Measurements from ENCODE around the gene PSKH1. TPM values are rescaled to one million over a fixed set of nuclear protein-coding genes. Genes with fewer than 3 reads are reported as not detected.
A peak's percentile ranks its signal among the peaks of the same experiment; 100 is the strongest.

PSKH1 gene
- total and polyA plus RNA-seq, 10 of the 15 experiments (the other 5 are each of a cell fraction or from before 2014, with no cell fraction given) = 0.63 to 20.4 (median 7.8) TPM

GRCh38 chr16:67872631-67873434 lies 20.2 kb upstream of the PSKH1 start, which contains the start of gene EDC4 (continued):
- TF ChIP-seq MYC (IDR thresholded peaks at IDR 0.05; ENCODE audit: insufficient read depth, insufficient read length, insufficient replicate concordance, low read length, severe bottlenecking) (no peak), ETV6 (conservative IDR thresholded peaks at IDR 0.05 in 1 of 2, IDR thresholded peaks at IDR 0.05 in 1 of 2; ENCODE audit: borderline replicate concordance in 1 of 2, low read depth in 1 of 2) (0 out of 4 replicates have a peak, but pooled peaks of 1 of the 2 experiments have one; percentile 34), HDAC2 (IDR thresholded peaks at IDR 0.05) (0 out of 2 replicates have a peak, but pooled peaks have one; percentile 33), TCF7 (IDR thresholded peaks at IDR 0.05; ENCODE audit: borderline replicate concordance) (no peak), GATAD2B (conservative IDR thresholded peaks at IDR 0.05; ENCODE audit: low read depth) (peak; percentile 96), REST (IDR thresholded peaks at IDR 0.05; ENCODE audit: low read depth, low read length) (no peak), ZNF24 (IDR thresholded peaks at IDR 0.05) (peak; percentile 74; the same call in 1 of the 2 replicates), CHD4 (IDR thresholded peaks at IDR 0.05) (no peak), STAT3 (IDR thresholded peaks at IDR 0.05; ENCODE audit: low read depth, low read length) (no peak), POU2F2 (IDR thresholded peaks at IDR 0.05; ENCODE audit: borderline replicate concordance, low read depth, low read length) (peak; percentile 91), TBL1XR1 (IDR thresholded peaks at IDR 0.05; ENCODE audit: low read depth, low read length) (peak; percentile 58; the same call in 1 of the 2 replicates), STAT1 (conservative IDR thresholded peaks at IDR 0.05) (0 out of 2 replicates have a peak, but pooled peaks have one; percentile 48), NFYA (IDR thresholded peaks at IDR 0.05; ENCODE audit: borderline replicate concordance, low read depth, low read length) (no peak), KLF5 (IDR thresholded peaks at IDR 0.05; ENCODE audit: partially characterized antibody) (no peak), RB1 (IDR thresholded peaks at IDR 0.05; ENCODE audit: borderline replicate concordance) (peak; percentile 91; the same call in 1 of the 2 replicates), ZBED1 (IDR thresholded peaks at IDR 0.05; ENCODE audit: borderline replicate concordance) (no peak; the same call in 1 of the 2 replicates), PAX8 (IDR thresholded peaks at IDR 0.05) (no peak), SMAD1 (IDR thresholded peaks at IDR 0.05; ENCODE audit: low read depth, partially characterized antibody) (peak; percentile 13), SIN3A (IDR thresholded peaks at IDR 0.05; ENCODE audit: low read depth, low read length) (peak; percentile 78; the same call in 1 of the 2 replicates), RAD21 (IDR thresholded peaks at IDR 0.05; ENCODE audit: insufficient read depth, low read depth, low read length) (peak; percentile 11; the same call in 1 of the 2 replicates), POLR2AphosphoS2 (IDR thresholded peaks at IDR 0.05; ENCODE audit: low read depth, low read length) (peak; percentile 84)
- TF ChIP-seq, protein P1, sequence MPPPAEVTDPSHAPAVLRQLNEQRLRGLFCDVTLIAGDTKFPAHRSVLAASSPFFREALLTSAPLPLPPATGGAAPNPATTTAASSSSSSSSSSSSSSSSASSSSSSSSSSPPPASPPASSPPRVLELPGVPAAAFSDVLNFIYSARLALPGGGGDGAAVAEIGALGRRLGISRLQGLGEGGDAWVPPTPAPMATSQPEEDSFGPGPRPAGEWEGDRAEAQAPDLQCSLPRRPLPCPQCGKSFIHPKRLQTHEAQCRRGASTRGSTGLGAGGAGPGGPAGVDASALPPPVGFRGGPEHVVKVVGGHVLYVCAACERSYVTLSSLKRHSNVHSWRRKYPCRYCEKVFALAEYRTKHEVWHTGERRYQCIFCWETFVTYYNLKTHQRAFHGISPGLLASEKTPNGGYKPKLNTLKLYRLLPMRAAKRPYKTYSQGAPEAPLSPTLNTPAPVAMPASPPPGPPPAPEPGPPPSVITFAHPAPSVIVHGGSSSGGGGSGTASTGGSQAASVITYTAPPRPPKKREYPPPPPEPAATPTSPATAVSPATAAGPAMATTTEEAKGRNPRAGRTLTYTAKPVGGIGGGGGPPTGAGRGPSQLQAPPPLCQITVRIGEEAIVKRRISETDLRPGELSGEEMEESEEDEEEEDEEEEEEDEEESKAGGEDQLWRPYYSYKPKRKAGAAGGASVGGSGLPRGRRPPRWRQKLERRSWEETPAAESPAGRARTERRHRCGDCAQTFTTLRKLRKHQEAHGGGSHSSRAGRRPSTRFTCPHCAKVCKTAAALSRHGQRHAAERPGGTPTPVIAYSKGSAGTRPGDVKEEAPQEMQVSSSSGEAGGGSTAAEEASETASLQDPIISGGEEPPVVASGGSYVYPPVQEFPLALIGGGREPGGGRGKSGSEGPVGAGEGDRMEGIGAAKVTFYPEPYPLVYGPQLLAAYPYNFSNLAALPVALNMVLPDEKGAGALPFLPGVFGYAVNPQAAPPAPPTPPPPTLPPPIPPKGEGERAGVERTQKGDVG (CRISPR knock-in tag; IDR thresholded peaks at IDR 0.05) = no peak
